Peyer's patch (tissue), 4 donors: Measurements from ENCODE around the gene OPRD1. TPM values are rescaled to one million over a fixed set of nuclear protein-coding genes. Genes with fewer than 3 reads are reported as not detected.

Source experiments
- DNase-seq, 3 donors: peaks; one replicate each; pipeline ENCODE4 v3.0.0-alpha.2; 2017 to 2019
- H3K27ac ChIP-seq, 4 donors: fragments of 200-600 bp; sonication (generic); one replicate each; pipeline ENCODE4 v1.5.1; 2016 to 2019
- H3K27me3 ChIP-seq, 2 donors: fragments of 200-600 bp; sonication (generic); one replicate each; pipeline ENCODE4 v1.5.1; 2019
- H3K36me3 ChIP-seq, 3 donors: fragments of 200-600 bp; sonication (generic); one replicate each; pipeline ENCODE4 v1.5.1; 2016 to 2019
- H3K4me1 ChIP-seq, 4 donors: fragments of 200-600 bp; sonication (generic); one replicate each; pipeline ENCODE4 v1.5.1; 2016 to 2019
- H3K4me3 ChIP-seq, 4 donors: fragments of 200-600 bp; sonication (generic); 1 replicate in 3 of 4; 2 replicates in 1 of 4; pipeline ENCODE4 v1.5.1; 2016 to 2019; ENCODE audit warnings: mild to moderate bottlenecking in 1 of 4
- H3K9me3 ChIP-seq, 4 donors: fragments of 200-600 bp; sonication (generic); one replicate each; pipeline ENCODE4 v1.5.1; 2016 to 2019; ENCODE audit warnings: mild to moderate bottlenecking in 1 of 4
- CTCF ChIP-seq, 6 experiments: fragments of 450-650 bp in 4 of 6; fragments of 200-600 bp in 2 of 6; sonication (generic) in 1 of 6; IDR thresholded peaks; one replicate each; pipeline ENCODE4 v1.5.1; 2017 to 2019; ENCODE audit warnings: antibody characterized with exemption in 6 of 6, mild to moderate bottlenecking in 3 of 6, moderate library complexity in 1 of 6
- POLR2A ChIP-seq, 2 donors: fragments of 450-650 bp; IDR thresholded peaks; one replicate each; pipeline ENCODE4 v1.5.1; 2017; ENCODE audit warnings: antibody characterized with exemption in 2 of 2, mild to moderate bottlenecking in 2 of 2, moderate library complexity in 2 of 2
- total RNA-seq, 4 donors: library from RNA; depleted of rRNA; stranded (reverse); fragments of >200 nt; gene quantifications; one replicate each; pipeline ENCODE4 v1.1.0, GENCODE V29; 2016

Gene OPRD1
- total RNA-seq, 4 donors from 2014 or later, result 0.18 TPM; not detected in 3

GRCh38 chr1:28897789-28898188 is 85.8 kb downstream of the OPRD1 start:
- no peak for DNase-seq
- no peaks in the 10 kb centered on the region for H3K27me3 ChIP-seq
- H3K27ac ChIP-seq, result no peak overlapping the region
- H3K4me3 ChIP-seq, result no peak overlapping the region
- H3K4me1 ChIP-seq, result peaks cover 0 to 4% (median 0%) of the 10 kb centered on the region in 4 donors
- TF ChIP-seq POLR2A (IDR thresholded peaks at IDR 0.05), result no peak
- TF ChIP-seq CTCF (IDR thresholded peaks at IDR 0.05), result no peak
- H3K36me3 ChIP-seq, result peaks cover 0 to 8% (median 0%) of the 10 kb centered on the region in 3 donors
- no peaks in the 10 kb centered on the region for H3K9me3 ChIP-seq

- peaks cover 0 to 4% (median 0%) of the 10 kb centered on the region in 4 donors for H3K4me1 ChIP-seq
- H3K4me3 ChIP-seq, result no peak overlapping the region
- no peaks in the 10 kb centered on the region for H3K27me3 ChIP-seq
- no peak for DNase-seq
- H3K36me3 ChIP-seq, result peaks cover 0 to 8% (median 0%) of the 10 kb centered on the region in 3 donors
- H3K9me3 ChIP-seq, result no peaks in the 10 kb centered on the region
- TF ChIP-seq CTCF (IDR thresholded peaks at IDR 0.05), result no peak
- no peak for TF ChIP-seq POLR2A (IDR thresholded peaks at IDR 0.05)
- H3K27ac ChIP-seq, result peak overlapping the region in 1 of 4 donors; percentile 25
These were observed 86.5 kb downstream of the OPRD1 start for GRCh38 chr1:28898405-28898881.

- H3K36me3 ChIP-seq, result peaks cover 0 to 1% (median 0%) of the 10 kb centered on the region in 3 donors
- TF ChIP-seq CTCF (IDR thresholded peaks at IDR 0.05) (no peak), POLR2A (IDR thresholded peaks at IDR 0.05) (no peak)
- no peaks in the 10 kb centered on the region for H3K27me3 ChIP-seq
- no peak overlapping the region for H3K27ac ChIP-seq
- DNase-seq, result no peak
- peaks cover 0 to 4% (median 0%) of the 10 kb centered on the region in 4 donors for H3K4me1 ChIP-seq
- peaks cover 0 to 2% (median 0%) of the 10 kb centered on the region in 4 donors for H3K9me3 ChIP-seq
- H3K4me3 ChIP-seq, result no peak overlapping the region
These were observed 87.3 kb downstream of the OPRD1 start for GRCh38 chr1:28899267-28899666.

DNA sequence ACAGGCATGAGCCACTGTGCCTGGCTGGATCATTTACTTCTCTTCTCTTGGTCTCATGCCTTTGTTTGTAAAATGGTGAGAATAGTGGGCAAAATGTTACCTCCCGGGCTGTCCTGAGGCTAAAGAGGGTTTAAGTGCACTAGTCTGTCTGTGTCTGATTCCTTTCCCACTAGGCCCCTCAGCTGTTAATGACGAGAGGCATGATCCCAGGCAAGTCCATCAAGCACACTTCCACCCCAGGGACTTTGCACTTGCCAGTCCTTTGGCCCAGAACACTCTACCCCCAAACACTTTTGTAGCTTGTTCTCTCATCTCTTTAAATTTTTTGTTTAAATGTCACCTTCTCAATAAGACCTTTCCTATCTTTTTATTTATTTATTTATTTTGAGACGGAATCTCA is 88.6 kb downstream of the OPRD1 start:
- Histone ChIP-seq H3K27ac (no peak overlapping the region), H3K27me3 (no peaks in the 10 kb centered on the region), H3K4me1 (peaks cover 0 to 4% (median 0%) of the 10 kb centered on the region in 4 donors), H3K36me3 (no peaks in the 10 kb centered on the region), H3K4me3 (no peak overlapping the region), H3K9me3 (peaks cover 0 to 5% (median 0%) of the 10 kb centered on the region in 4 donors)
- no peak for DNase-seq
- TF ChIP-seq POLR2A (IDR thresholded peaks at IDR 0.05) (no peak), CTCF (IDR thresholded peaks at IDR 0.05) (no peak)

GRCh38 chr1:28902738-28903137 is 90.8 kb downstream of the OPRD1 start:
- TF ChIP-seq POLR2A (IDR thresholded peaks at IDR 0.05) (no peak), CTCF (IDR thresholded peaks at IDR 0.05) (no peak)
- Histone ChIP-seq H3K4me3 (no peak overlapping the region), H3K4me1 (peaks cover 0 to 4% (median 0%) of the 10 kb centered on the region in 4 donors), H3K36me3 (no peaks in the 10 kb centered on the region), H3K9me3 (peaks cover 0 to 5% (median 0%) of the 10 kb centered on the region in 4 donors), H3K27me3 (no peaks in the 10 kb centered on the region), H3K27ac (no peak overlapping the region)
- no peak for DNase-seq
